HEK293T (cell line): ENCODE data around the gene RBM28.

ENCODE experiments used
- CTCF ChIA-PET: fragments of 350-600 bp; formaldehyde crosslinking; extraction: SDS; loops from one replicate; lab custom pipeline; 2021; ENCODE audit warnings: antibody characterized with exemption, inconsistent platforms; lab: Yijun Ruan, JAX
- POLR2A ChIA-PET: fragments of 350-600 bp; formaldehyde crosslinking; extraction: SDS; loops from one replicate; lab custom pipeline; 2020; ENCODE audit warnings: antibody characterized with exemption, inconsistent platforms; lab: Yijun Ruan, JAX
- DNase-seq: peaks from one replicate; pipeline ENCODE4 v3.0.0; 2012; ENCODE audit warnings: mixed read lengths; ENCODE audit errors: extremely low spot score
- ARNT ChIP-seq: fragments of 450-650 bp; IDR thresholded peaks from 2 replicates; pipeline ENCODE4 v1.6.1; 2017; ENCODE audit warnings: mild to moderate bottlenecking
- BHLHE40 ChIP-seq: fragments of 450-650 bp; IDR thresholded peaks from 2 replicates; pipeline ENCODE4 v1.6.1; 2016; ENCODE audit warnings: mild to moderate bottlenecking, moderate library complexity, borderline replicate concordance
- CTBP1 ChIP-seq: fragments of 450-650 bp; IDR thresholded peaks from 2 replicates; pipeline ENCODE4 v1.6.1; 2016; ENCODE audit warnings: borderline replicate concordance
- ELF4 ChIP-seq: fragments of 450-650 bp; IDR thresholded peaks from 2 replicates; pipeline ENCODE4 v1.6.1; 2017; ENCODE audit warnings: antibody characterized with exemption
- FOXA1 ChIP-seq: fragments of 450-650 bp; IDR thresholded peaks from 2 replicates; pipeline ENCODE4 v1.6.1; 2016; ENCODE audit warnings: mild to moderate bottlenecking
- FOXK2 ChIP-seq: fragments of 450-650 bp; IDR thresholded peaks from 2 replicates; pipeline ENCODE4 v1.6.1; 2016; ENCODE audit warnings: mild to moderate bottlenecking
- FOXM1 ChIP-seq: fragments of 450-650 bp; IDR thresholded peaks from 2 replicates; pipeline ENCODE4 v1.6.1; 2017; ENCODE audit warnings: mild to moderate bottlenecking, borderline replicate concordance
- HDGF ChIP-seq: fragments of 450-650 bp; IDR thresholded peaks from 2 replicates; pipeline ENCODE4 v1.6.1; 2017; ENCODE audit warnings: antibody characterized with exemption, borderline replicate concordance
- L3MBTL2 ChIP-seq: fragments of 450-650 bp; conservative IDR thresholded peaks from 2 replicates; pipeline ENCODE4 v1.6.1; 2016; ENCODE audit warnings: mild to moderate bottlenecking
- LEF1 ChIP-seq: fragments of 450-650 bp; IDR thresholded peaks from 2 replicates; pipeline ENCODE4 v1.6.1; 2017; ENCODE audit warnings: mild to moderate bottlenecking, borderline replicate concordance
- NFRKB ChIP-seq: fragments of 450-650 bp; IDR thresholded peaks from 2 replicates; pipeline ENCODE4 v1.6.1; 2016; ENCODE audit warnings: mild to moderate bottlenecking, moderate library complexity
- SP1 ChIP-seq: fragments of 450-650 bp; IDR thresholded peaks from 2 replicates; pipeline ENCODE4 v1.6.1; 2017
- SUZ12 ChIP-seq: fragments of 450-650 bp; IDR thresholded peaks from 2 replicates; pipeline ENCODE4 v1.6.1; 2016; ENCODE audit warnings: mild to moderate bottlenecking
- TARDBP ChIP-seq: fragments of 450-650 bp; IDR thresholded peaks from 2 replicates; pipeline ENCODE4 v1.6.1; 2016
- ZNF384 ChIP-seq: fragments of 450-650 bp; IDR thresholded peaks from 2 replicates; pipeline ENCODE4 v1.6.1; 2016
- TF ChIP-seq, protein P1 (sequence below): fragments of 450-650 bp; IDR thresholded peaks from 2 replicates; pipeline ENCODE4 v1.6.1; 2016

Gene RBM28

DNA sequence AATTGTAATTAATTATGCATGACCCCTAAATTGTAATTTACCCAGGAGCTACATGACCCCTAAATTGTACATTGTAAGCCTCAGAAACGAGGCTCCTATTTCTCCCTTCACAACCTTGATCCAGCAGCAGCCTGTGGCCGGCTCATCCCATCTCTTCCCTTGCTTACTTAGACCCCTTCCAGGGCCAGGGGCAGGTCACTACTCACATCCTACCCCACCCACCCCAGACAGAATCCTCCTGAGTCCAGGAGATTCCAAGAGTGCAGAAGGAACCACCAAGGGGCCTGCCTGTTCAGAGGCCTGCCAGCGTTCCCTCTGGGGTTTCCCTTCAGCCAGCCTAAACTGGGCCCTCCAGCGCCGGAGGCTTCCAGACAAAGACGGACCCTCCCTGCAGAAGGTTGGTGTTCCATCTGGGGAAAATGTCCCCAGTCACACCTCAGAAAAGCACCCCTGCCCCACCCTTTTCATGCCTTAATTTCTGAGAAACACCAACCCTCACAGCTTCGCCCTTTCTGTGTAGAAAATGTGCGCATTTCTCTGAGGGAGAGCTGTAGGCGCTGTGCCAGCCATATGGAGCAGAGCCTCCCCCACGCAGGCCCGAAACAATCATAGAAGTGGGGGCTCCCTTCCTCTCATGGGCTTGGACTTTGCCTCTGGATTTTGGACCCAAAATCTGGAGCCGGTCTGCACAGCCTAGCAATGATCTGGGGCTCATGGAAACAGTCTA, 83.5 kb downstream of the RBM28 start:
- TF ChIP-seq TARDBP = no peak
- no peak for TF ChIP-seq ELF4
- TF ChIP-seq SUZ12 = no peak
- no peak for TF ChIP-seq ARNT
- no peak for TF ChIP-seq FOXM1
- no peak for TF ChIP-seq LEF1
- TF ChIP-seq, protein P1, sequence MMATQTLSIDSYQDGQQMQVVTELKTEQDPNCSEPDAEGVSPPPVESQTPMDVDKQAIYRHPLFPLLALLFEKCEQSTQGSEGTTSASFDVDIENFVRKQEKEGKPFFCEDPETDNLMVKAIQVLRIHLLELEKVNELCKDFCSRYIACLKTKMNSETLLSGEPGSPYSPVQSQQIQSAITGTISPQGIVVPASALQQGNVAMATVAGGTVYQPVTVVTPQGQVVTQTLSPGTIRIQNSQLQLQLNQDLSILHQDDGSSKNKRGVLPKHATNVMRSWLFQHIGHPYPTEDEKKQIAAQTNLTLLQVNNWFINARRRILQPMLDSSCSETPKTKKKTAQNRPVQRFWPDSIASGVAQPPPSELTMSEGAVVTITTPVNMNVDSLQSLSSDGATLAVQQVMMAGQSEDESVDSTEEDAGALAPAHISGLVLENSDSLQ = no peak
- no peak for TF ChIP-seq SP1
- no peak for TF ChIP-seq NFRKB
- no peak for TF ChIP-seq L3MBTL2
- no peak for TF ChIP-seq FOXK2
- no peak for TF ChIP-seq HDGF
- TF ChIP-seq BHLHE40 = no peak
- TF ChIP-seq FOXA1 = no peak

DNA sequence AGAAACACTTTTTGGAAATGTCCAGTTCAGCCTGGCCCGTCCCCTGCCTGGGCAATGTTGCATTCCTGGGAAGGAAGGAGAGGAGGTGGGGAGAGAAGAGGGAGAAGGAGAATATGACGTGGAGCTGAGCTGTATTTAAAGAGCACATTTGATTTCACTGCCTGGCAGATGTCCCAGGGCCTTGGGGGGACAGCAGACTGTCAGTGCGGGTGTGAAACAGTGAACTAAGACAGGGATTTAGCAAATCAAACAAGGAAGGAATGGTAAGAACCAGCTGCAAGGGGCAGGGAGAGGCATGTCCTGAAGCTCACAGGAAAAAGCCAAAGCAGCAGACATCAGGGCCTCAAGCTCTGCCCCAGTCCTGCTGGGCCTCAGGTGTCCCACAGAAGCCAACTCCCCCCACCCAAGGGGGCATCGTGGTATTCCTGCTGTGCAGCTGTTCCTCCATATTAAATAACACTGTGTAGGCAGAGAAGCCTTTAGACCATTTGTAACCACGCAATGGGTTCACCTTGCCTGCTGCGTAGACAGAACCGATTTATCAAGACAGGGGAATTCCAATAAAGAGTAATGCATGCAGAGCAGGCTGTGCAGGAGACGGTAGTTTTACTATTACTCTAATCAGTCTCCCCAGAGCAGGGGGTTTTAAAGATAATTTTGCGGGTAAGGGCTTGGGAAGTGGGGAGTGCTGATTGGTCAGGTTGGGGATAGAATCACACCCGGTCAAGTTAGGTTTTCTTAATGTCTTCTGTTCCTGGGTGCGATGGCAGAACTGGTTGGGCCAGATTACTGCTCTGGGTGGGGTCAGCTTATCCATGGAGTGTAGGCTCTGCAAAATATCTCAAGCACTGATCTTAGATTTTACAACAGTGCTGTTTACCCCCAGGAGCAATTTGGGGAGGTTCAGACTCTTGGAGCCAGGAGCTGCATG, 84.3 kb downstream of the RBM28 start:
- ChIA-PET CTCF (no interaction called here), POLR2A (interaction anchor here (1.3 kb wide), 1 partner anchor 8 kb away, joined by 4 read pairs; no protein-coding TSS in a partner anchor)

More for the DNA sequence above, 83.5 kb downstream of the RBM28 start:
- DNase-seq = no peak
- ChIA-PET POLR2A (no interaction called here), CTCF (no interaction called here)

DNA sequence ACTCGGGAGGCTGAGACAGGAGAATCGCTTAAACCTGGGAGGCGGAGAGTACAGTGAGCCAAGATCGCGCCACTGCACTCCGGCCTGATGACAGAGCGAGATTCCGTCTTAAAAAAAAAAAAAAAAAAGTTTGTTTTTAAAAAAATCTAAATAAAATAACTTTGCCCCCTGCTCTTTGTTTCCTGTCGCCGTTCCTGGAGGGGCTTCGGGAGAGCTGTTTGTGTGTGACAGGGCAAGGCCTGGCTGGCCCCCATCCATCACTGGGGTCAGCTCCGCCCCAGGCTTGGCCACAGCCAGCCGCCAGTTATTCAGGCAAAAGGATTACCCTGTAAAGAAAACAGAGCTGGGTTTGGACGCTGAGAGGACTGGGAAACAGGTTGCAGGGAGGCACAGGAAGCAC, 86.2 kb downstream of the RBM28 start:
- ChIA-PET CTCF (no interaction called here), POLR2A (no interaction called here)
- no peak for TF ChIP-seq LEF1
- TF ChIP-seq, protein P1 = no peak
- no peak for TF ChIP-seq TARDBP
- no peak for TF ChIP-seq NFRKB
- no peak for TF ChIP-seq ARNT
- no peak for TF ChIP-seq FOXM1
- no peak for TF ChIP-seq BHLHE40
- no peak for TF ChIP-seq ELF4
- no peak for TF ChIP-seq CTBP1
- TF ChIP-seq HDGF = no peak
- TF ChIP-seq SUZ12 = no peak
- TF ChIP-seq L3MBTL2 = no peak
- no peak for TF ChIP-seq SP1
- TF ChIP-seq FOXA1 = no peak
- TF ChIP-seq FOXK2 = no peak
- TF ChIP-seq ZNF384 = no peak
- no peak for DNase-seq

More for the DNA sequence above, 84.3 kb downstream of the RBM28 start:
- DNase-seq = no peak
- no peak for TF ChIP-seq FOXA1
- TF ChIP-seq SP1 = no peak
- no peak for TF ChIP-seq CTBP1
- no peak for TF ChIP-seq ARNT
- no peak for TF ChIP-seq L3MBTL2
- TF ChIP-seq ZNF384 = no peak
- TF ChIP-seq, protein P1 = no peak
- no peak for TF ChIP-seq SUZ12
- TF ChIP-seq TARDBP = no peak
- no peak for TF ChIP-seq FOXK2
- TF ChIP-seq NFRKB = no peak
- no peak for TF ChIP-seq FOXM1
- no peak for TF ChIP-seq ELF4
- no peak for TF ChIP-seq LEF1
- no peak for TF ChIP-seq HDGF
- no peak for TF ChIP-seq BHLHE40

DNA sequence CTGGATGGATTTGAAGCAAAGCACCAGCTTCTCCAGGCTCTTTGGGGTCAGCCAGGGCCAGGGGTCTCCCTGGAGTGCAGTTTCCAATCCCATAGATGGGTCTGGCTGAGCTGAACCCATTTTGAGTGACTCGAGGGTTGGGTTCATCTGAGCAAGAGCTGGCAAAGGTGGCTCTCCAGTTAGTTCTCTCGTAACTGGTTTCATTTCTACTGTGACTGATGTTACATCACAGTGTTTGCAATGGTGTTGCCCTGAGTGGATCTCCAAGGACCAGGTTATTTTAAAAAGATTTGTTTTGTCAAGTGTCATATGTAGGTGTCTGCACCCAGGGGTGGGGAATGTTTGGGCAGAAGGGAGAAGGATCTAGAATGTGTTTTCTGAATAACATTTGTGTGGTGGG, 88.4 kb downstream of the RBM28 start:
- TF ChIP-seq LEF1 (no peak), CTBP1 (no peak), TARDBP (no peak), NFRKB (no peak), BHLHE40 (no peak), SP1 (no peak)
- DNase-seq = no peak
- POLR2A ChIA-PET = no interaction called here
- CTCF ChIA-PET = no interaction called here

DNA sequence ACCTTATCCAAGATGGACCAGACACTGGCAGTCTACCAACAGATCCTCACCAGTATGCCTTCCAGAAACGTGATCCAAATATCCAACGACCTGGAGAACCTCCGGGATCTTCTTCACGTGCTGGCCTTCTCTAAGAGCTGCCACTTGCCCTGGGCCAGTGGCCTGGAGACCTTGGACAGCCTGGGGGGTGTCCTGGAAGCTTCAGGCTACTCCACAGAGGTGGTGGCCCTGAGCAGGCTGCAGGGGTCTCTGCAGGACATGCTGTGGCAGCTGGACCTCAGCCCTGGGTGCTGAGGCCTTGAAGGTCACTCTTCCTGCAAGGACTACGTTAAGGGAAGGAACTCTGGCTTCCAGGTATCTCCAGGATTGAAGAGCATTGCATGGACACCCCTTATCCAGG, 89.2 kb downstream of the RBM28 start:
- no peak for DNase-seq
- TF ChIP-seq FOXK2 (no peak), NFRKB (no peak), TARDBP (no peak), CTBP1 (no peak)
- ChIA-PET POLR2A (no interaction called here), CTCF (no interaction called here)

DNA sequence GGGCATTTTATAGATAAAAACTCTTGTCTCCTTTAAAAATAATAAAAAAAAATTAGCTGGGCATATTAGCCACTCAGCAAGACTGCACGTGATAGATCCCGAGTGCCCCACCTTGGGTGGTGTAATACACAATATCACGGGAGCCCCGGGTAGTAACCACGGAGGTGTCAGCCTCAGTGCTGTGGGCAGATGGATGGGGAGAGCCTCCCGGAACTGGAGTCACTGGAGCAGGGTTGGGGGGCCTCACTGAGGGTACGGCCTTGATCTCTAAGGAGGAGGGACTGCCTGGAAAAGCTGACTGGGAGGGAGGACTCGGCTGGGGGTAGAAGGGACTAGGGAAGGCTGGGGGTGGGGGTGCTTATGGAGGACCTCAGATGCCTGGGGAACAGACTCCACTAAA, 90.0 kb downstream of the RBM28 start:
- DNase-seq = no peak
- CTCF ChIA-PET = no interaction called here
- POLR2A ChIA-PET = no interaction called here
- TF ChIP-seq SP1 (no peak), HDGF (no peak), LEF1 (no peak), FOXA1 (no peak), FOXM1 (no peak), ELF4 (no peak), FOXK2 (no peak), NFRKB (no peak), L3MBTL2 (no peak), SUZ12 (no peak), CTBP1 (no peak), TARDBP (no peak), ZNF384 (no peak), ARNT (no peak), BHLHE40 (no peak)
- TF ChIP-seq, protein P1 = no peak
